H9 (cell line): ENCODE data around the gene EML3. TPM values are rescaled to one million over a fixed set of nuclear protein-coding genes. Genes with fewer than 3 reads are reported as not detected.

Experiments used
- DNase-seq: peaks from one replicate; pipeline ENCODE4 v3.0.0-alpha.2; 2017
- H2AFZ ChIP-seq: one replicate; pipeline ENCODE4 v1.6.1; 2013; ENCODE audit warnings: mild to moderate bottlenecking, low read length, control low read depth, moderate library complexity
- H2AK5ac ChIP-seq: 2 replicates; pipeline ENCODE4 v1.6.1; 2013; ENCODE audit warnings: low read length, control low read depth, mixed read lengths; ENCODE audit not compliant: insufficient read length
- H2BK120ac ChIP-seq: one replicate; pipeline ENCODE4 v1.6.1; 2013; ENCODE audit warnings: low read depth, mild to moderate bottlenecking, low read length, control low read depth, inconsistent platforms; ENCODE audit not compliant: poor library complexity, severe bottlenecking
- H2BK12ac ChIP-seq: 2 replicates; pipeline ENCODE4 v1.6.1; 2013; ENCODE audit warnings: low read length, control low read depth, mixed read lengths, low read depth; ENCODE audit not compliant: insufficient read length
- H2BK15ac ChIP-seq: 2 replicates; pipeline ENCODE4 v1.6.1; 2013; ENCODE audit warnings: low read depth, low read length, control low read depth
- H2BK20ac ChIP-seq: one replicate; pipeline ENCODE4 v1.6.1; 2013; ENCODE audit warnings: low read depth, mild to moderate bottlenecking, low read length, control low read depth, inconsistent platforms; ENCODE audit not compliant: poor library complexity, severe bottlenecking
- H2BK5ac ChIP-seq: 2 replicates; pipeline ENCODE4 v1.6.1; 2013; ENCODE audit warnings: low read length, control low read depth, mixed read lengths; ENCODE audit not compliant: insufficient read length
- H3K14ac ChIP-seq: 2 replicates; pipeline ENCODE4 v1.6.1; 2013; ENCODE audit warnings: low read length, control low read depth; ENCODE audit not compliant: insufficient read depth
- H3K18ac ChIP-seq: 2 replicates; pipeline ENCODE4 v1.6.1; 2013; ENCODE audit warnings: low read depth, mild to moderate bottlenecking, mixed read lengths, low read length, control low read depth; ENCODE audit not compliant: insufficient read length
- H3K23ac ChIP-seq: 2 replicates; pipeline ENCODE4 v1.6.1; 2013; ENCODE audit warnings: low read length, control low read depth, mixed read lengths, low read depth; ENCODE audit not compliant: insufficient read length
- H3K23me2 ChIP-seq: 2 replicates; pipeline ENCODE4 v1.6.1; 2013; ENCODE audit warnings: low read depth, mild to moderate bottlenecking, mixed read lengths, low read length, control low read depth; ENCODE audit not compliant: insufficient read length, poor library complexity, severe bottlenecking
- H3K27ac ChIP-seq: 2 replicates; pipeline ENCODE4 v1.5.1; 2013; ENCODE audit warnings: low read length, control low read depth, mixed read lengths, low read depth; ENCODE audit not compliant: insufficient read length
- H3K27me3 ChIP-seq: 2 replicates; pipeline ENCODE4 v1.6.1; 2013; ENCODE audit warnings: low read length, control low read depth, inconsistent platforms; ENCODE audit not compliant: insufficient read depth
- H3K4ac ChIP-seq: 2 replicates; pipeline ENCODE4 v1.6.1; 2013; ENCODE audit warnings: low read depth, mild to moderate bottlenecking, control low read depth, inconsistent platforms, low read length, moderate library complexity
- H3K4me1 ChIP-seq: 2 replicates; pipeline ENCODE4 v1.6.1; 2013; ENCODE audit warnings: low read length, control low read depth, inconsistent platforms; ENCODE audit not compliant: insufficient read depth
- H3K4me2 ChIP-seq: 2 replicates; pipeline ENCODE4 v1.6.1; 2013; ENCODE audit warnings: low read length, control low read depth, mixed read lengths; ENCODE audit not compliant: insufficient read length, insufficient read depth
- H3K56ac ChIP-seq: 2 replicates; pipeline ENCODE4 v1.6.1; 2013; ENCODE audit warnings: low read depth, mild to moderate bottlenecking, mixed read lengths, low read length, control low read depth; ENCODE audit not compliant: insufficient read length
- H3K79me1 ChIP-seq: 2 replicates; pipeline ENCODE4 v1.6.1; 2013; ENCODE audit warnings: low read depth, mild to moderate bottlenecking, moderate library complexity, low read length, control low read depth, inconsistent platforms; ENCODE audit not compliant: insufficient read depth, poor library complexity, severe bottlenecking
- H3K79me2 ChIP-seq: 2 replicates; pipeline ENCODE4 v1.6.1; 2013; ENCODE audit warnings: low read length, control low read depth, inconsistent platforms; ENCODE audit not compliant: insufficient read depth
- H3K9ac ChIP-seq: 2 replicates; pipeline ENCODE4 v1.6.1; 2013; ENCODE audit warnings: low read length, control low read depth, mixed read lengths; ENCODE audit not compliant: insufficient read length; ENCODE audit errors: extremely low read depth
- H3K9me3 ChIP-seq: one replicate; pipeline ENCODE4 v1.6.1; 2013; ENCODE audit warnings: low read depth, low read length, inconsistent platforms; ENCODE audit not compliant: control insufficient read depth
- H3T11ph ChIP-seq: one replicate; pipeline ENCODE4 v1.6.1; 2013; ENCODE audit warnings: mild to moderate bottlenecking, low read length, control low read depth, inconsistent platforms
- H4K20me1 ChIP-seq: one replicate; pipeline ENCODE4 v1.6.1; 2013; ENCODE audit not compliant: control insufficient read depth, insufficient read length, insufficient read depth
- H4K5ac ChIP-seq: 2 replicates; pipeline ENCODE4 v1.6.1; 2013; ENCODE audit warnings: low read depth, mild to moderate bottlenecking, mixed read lengths, low read length, control low read depth; ENCODE audit not compliant: insufficient read length
- H4K8ac ChIP-seq: replicated peaks from 2 replicates; pipeline ENCODE4 v1.6.1; 2013; ENCODE audit warnings: low read length, control low read depth, mixed read lengths, low read depth; ENCODE audit not compliant: insufficient read length
- H4K91ac ChIP-seq: 2 replicates; pipeline ENCODE4 v1.6.1; 2013; ENCODE audit warnings: low read depth, mild to moderate bottlenecking, moderate library complexity, mixed read lengths, low read length, control low read depth; ENCODE audit not compliant: insufficient read length
- H3K27ac Mint-ChIP-seq, 3 experiments: 2 replicates in 2 of 3; 3 replicates in 1 of 3; pipeline ENCODE4 v1.8.0; 2020 to 2021; ENCODE audit warnings: mixed read lengths in 3 of 3, mild to moderate bottlenecking in 1 of 3, moderate library complexity in 1 of 3
- H3K27me3 Mint-ChIP-seq: 2 replicates; pipeline ENCODE4 v1.8.0; 2021; ENCODE audit warnings: low read depth, mild to moderate bottlenecking, moderate library complexity, mixed read lengths
- H3K36me3 Mint-ChIP-seq, 3 experiments: 2 replicates in 2 of 3; 3 replicates in 1 of 3; pipeline ENCODE4 v1.8.0; 2020 to 2021; ENCODE audit warnings: low read depth in 3 of 3, mixed read lengths in 3 of 3; ENCODE audit not compliant: insufficient read depth in 1 of 3
- H3K4me1 Mint-ChIP-seq, 2 experiments: 2 replicates each; pipeline ENCODE4 v1.8.0; 2020; ENCODE audit warnings: mixed read lengths in 2 of 2
- H3K4me3 Mint-ChIP-seq, 2 experiments: 2 replicates in 1 of 2; 3 replicates in 1 of 2; pipeline ENCODE4 v1.8.0; 2020 to 2021; ENCODE audit warnings: mild to moderate bottlenecking in 2 of 2, mixed read lengths in 2 of 2, moderate library complexity in 1 of 2
- H3K9me3 Mint-ChIP-seq, 2 experiments: 2 replicates in 1 of 2; 3 replicates in 1 of 2; pipeline ENCODE4 v1.8.0; 2020; ENCODE audit warnings: mild to moderate bottlenecking in 2 of 2, mixed read lengths in 2 of 2, moderate library complexity in 1 of 2
- WGBS: extraction: QIAGEN DNeasy Blood & Tissue Kit; methylation state at CpG from one replicate; pipeline ENCODE4 v1.1.7; 2013; ENCODE audit warnings: missing lambda C conversion rate, low lambda C conversion rate, mixed read lengths; ENCODE audit not compliant: insufficient read length; ENCODE audit errors: extremely low coverage; 5-methylcytosine and 5-hydroxymethylcytosine counted together
- total RNA-seq: library from RNA; stranded (reverse); gene quantifications from 2 replicates; pipeline ENCODE4 v1.2.1, GENCODE V29; 2021
- TF ChIP-seq, protein P1 (sequence below): fragments of 200-600 bp; sonication (generic); conservative IDR thresholded peaks from 3 replicates; pipeline ENCODE4 v1.8.0; 2021; ENCODE audit warnings: antibody characterized with exemption, mild to moderate bottlenecking

Gene EML3
- total RNA-seq, 1 experiment from 2014 or later = 35.3 TPM

- Histone ChIP-seq H3K4me2 (no peak overlapping the region), H3K18ac (no peak overlapping the region), H3K9me3 (no peaks in the 10 kb centered on the region), H4K20me1 (peaks cover 2% of the 10 kb centered on the region), H2BK5ac (no peak overlapping the region), H3K56ac (no peak overlapping the region), H3K23ac (no peak overlapping the region), H3K4ac (no peak overlapping the region), H2BK20ac (no peak overlapping the region), H2AFZ (no peak overlapping the region), H2AK5ac (no peak overlapping the region), H3K23me2 (peaks cover 13% of the 10 kb centered on the region), H4K8ac (no peak overlapping the region), H2BK120ac (no peak overlapping the region), H2BK15ac (no peak overlapping the region), H3K9ac (no peak overlapping the region), H3T11ph (no peak overlapping the region), H3K14ac (no peak overlapping the region), H4K91ac (no peak overlapping the region), H3K79me1 (no peaks in the 10 kb centered on the region), H4K5ac (no peak overlapping the region), H2BK12ac (no peak overlapping the region), H3K27me3 (peaks cover under 1% of the 10 kb centered on the region; the same call in 1 of the 2 replicates), H3K27ac (no peak overlapping the region), H3K79me2 (no peaks in the 10 kb centered on the region), H3K4me1 (no peaks in the 10 kb centered on the region)
- Mint-ChIP-seq H3K4me1 (peaks cover 31 to 59% of the 10 kb centered on the region in 2 experiments), H3K27ac (no peak overlapping the region), H3K9me3 (no peaks in the 10 kb centered on the region), H3K4me3 (peak overlapping the region in 1 of 2 experiments; percentile 8; a peak in 1 of 5 replicates), H3K27me3 (peaks cover 13% of the 10 kb centered on the region), H3K36me3 (peaks cover 2 to 20% (median 5%) of the 10 kb centered on the region in 3 experiments; a peak in 6 of 7 replicates)
- WGBS = no CpG with 5 or more reads among the region's 12 CpGs
- DNase-seq = no peak
- TF ChIP-seq, protein P1, sequence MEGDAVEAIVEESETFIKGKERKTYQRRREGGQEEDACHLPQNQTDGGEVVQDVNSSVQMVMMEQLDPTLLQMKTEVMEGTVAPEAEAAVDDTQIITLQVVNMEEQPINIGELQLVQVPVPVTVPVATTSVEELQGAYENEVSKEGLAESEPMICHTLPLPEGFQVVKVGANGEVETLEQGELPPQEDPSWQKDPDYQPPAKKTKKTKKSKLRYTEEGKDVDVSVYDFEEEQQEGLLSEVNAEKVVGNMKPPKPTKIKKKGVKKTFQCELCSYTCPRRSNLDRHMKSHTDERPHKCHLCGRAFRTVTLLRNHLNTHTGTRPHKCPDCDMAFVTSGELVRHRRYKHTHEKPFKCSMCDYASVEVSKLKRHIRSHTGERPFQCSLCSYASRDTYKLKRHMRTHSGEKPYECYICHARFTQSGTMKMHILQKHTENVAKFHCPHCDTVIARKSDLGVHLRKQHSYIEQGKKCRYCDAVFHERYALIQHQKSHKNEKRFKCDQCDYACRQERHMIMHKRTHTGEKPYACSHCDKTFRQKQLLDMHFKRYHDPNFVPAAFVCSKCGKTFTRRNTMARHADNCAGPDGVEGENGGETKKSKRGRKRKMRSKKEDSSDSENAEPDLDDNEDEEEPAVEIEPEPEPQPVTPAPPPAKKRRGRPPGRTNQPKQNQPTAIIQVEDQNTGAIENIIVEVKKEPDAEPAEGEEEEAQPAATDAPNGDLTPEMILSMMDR = no peak
These were observed 3.8 kb downstream of the EML3 start for GRCh38 chr11:62608776-62609175.
